ENCODE measurements around the gene CEP152.

CEP152 gene

GRCh38 chr15:48825075-48825474 is 14.2 kb upstream of the CEP152 start:
- no peaks in the 10 kb centered on the region for H3K36me3 ChIP-seq (replicated peaks; ENCODE audit: insufficient read depth, low read length)
- no peaks in the 10 kb centered on the region for H3K27me3 ChIP-seq (replicated peaks; ENCODE audit: insufficient read depth, low read length)
- no peak overlapping the region for H2AFZ ChIP-seq (ENCODE audit: low read length)
- H3K9ac ChIP-seq (ENCODE audit: low read length) = no peak overlapping the region
- H3K4me3 ChIP-seq (ENCODE audit: low read length) = no peak overlapping the region
- H3K27ac ChIP-seq (ENCODE audit: low read length) = no peak overlapping the region
- H3K9me3 ChIP-seq (replicated peaks; ENCODE audit: insufficient read depth, low read length) = no peaks in the 10 kb centered on the region
- no peaks in the 10 kb centered on the region for H3K4me1 ChIP-seq (ENCODE audit: low read length)
- H3F3A ChIP-seq (ENCODE audit: insufficient read depth, low read length) = no peaks in the 10 kb centered on the region
- H3K9me2 ChIP-seq (replicated peaks; ENCODE audit: insufficient read depth, low read length) = no peaks in the 10 kb centered on the region
- H4K20me1 ChIP-seq (ENCODE audit: insufficient read depth, low read length) = no peaks in the 10 kb centered on the region
- no peak for TF ChIP-seq EZH2phosphoT487 (IDR thresholded peaks at IDR 0.05; ENCODE audit: low read length)
- no peak for TF ChIP-seq EZH2 (optimal IDR thresholded peaks at IDR 0.05; ENCODE audit: low read depth, low read length)
- no peak for TF ChIP-seq CTCF (IDR thresholded peaks at IDR 0.05; ENCODE audit: low read length)
- no peak for DNase-seq
- H3K79me2 ChIP-seq (ENCODE audit: low read length) = no peaks in the 10 kb centered on the region
- no peak overlapping the region for H3K4me2 ChIP-seq (ENCODE audit: low read depth, low read length)

- H4K20me1 ChIP-seq (ENCODE audit: insufficient read depth, low read length) = no peaks in the 10 kb centered on the region
- no peaks in the 10 kb centered on the region for H3K36me3 ChIP-seq (replicated peaks; ENCODE audit: insufficient read depth, low read length)
- TF ChIP-seq EZH2phosphoT487 (IDR thresholded peaks at IDR 0.05; ENCODE audit: low read length) (no peak), EZH2 (optimal IDR thresholded peaks at IDR 0.05; ENCODE audit: low read depth, low read length) (no peak), CTCF (IDR thresholded peaks at IDR 0.05; ENCODE audit: low read length) (no peak)
- H3F3A ChIP-seq (ENCODE audit: insufficient read depth, low read length) = no peaks in the 10 kb centered on the region
- DNase-seq = no peak
- H3K9me2 ChIP-seq (replicated peaks; ENCODE audit: insufficient read depth, low read length) = no peaks in the 10 kb centered on the region
- no peak overlapping the region for H2AFZ ChIP-seq (ENCODE audit: low read length)
- no peak overlapping the region for H3K9ac ChIP-seq (ENCODE audit: low read length)
- H3K27ac ChIP-seq (ENCODE audit: low read length) = no peak overlapping the region
- no peaks in the 10 kb centered on the region for H3K9me3 ChIP-seq (replicated peaks; ENCODE audit: insufficient read depth, low read length)
- no peaks in the 10 kb centered on the region for H3K27me3 ChIP-seq (replicated peaks; ENCODE audit: insufficient read depth, low read length)
- H3K4me3 ChIP-seq (ENCODE audit: low read length) = no peak overlapping the region
- H3K4me2 ChIP-seq (ENCODE audit: low read depth, low read length) = no peak overlapping the region
- no peaks in the 10 kb centered on the region for H3K4me1 ChIP-seq (ENCODE audit: low read length)
- no peaks in the 10 kb centered on the region for H3K79me2 ChIP-seq (ENCODE audit: low read length)
These were observed 12.8 kb upstream of the CEP152 start for GRCh38 chr15:48823706-48824105.

GRCh38 chr15:48823237-48823636 is 12.4 kb upstream of the CEP152 start:
- H3K4me2 ChIP-seq (ENCODE audit: low read depth, low read length) = no peak overlapping the region
- H3F3A ChIP-seq (ENCODE audit: insufficient read depth, low read length) = no peaks in the 10 kb centered on the region
- H3K27ac ChIP-seq (ENCODE audit: low read length) = no peak overlapping the region
- H3K79me2 ChIP-seq (ENCODE audit: low read length) = no peaks in the 10 kb centered on the region
- no peaks in the 10 kb centered on the region for H3K36me3 ChIP-seq (replicated peaks; ENCODE audit: insufficient read depth, low read length)
- H2AFZ ChIP-seq (ENCODE audit: low read length) = no peak overlapping the region
- H4K20me1 ChIP-seq (ENCODE audit: insufficient read depth, low read length) = no peaks in the 10 kb centered on the region
- no peaks in the 10 kb centered on the region for H3K27me3 ChIP-seq (replicated peaks; ENCODE audit: insufficient read depth, low read length)
- no peak for DNase-seq
- H3K4me3 ChIP-seq (ENCODE audit: low read length) = no peak overlapping the region
- TF ChIP-seq EZH2 (optimal IDR thresholded peaks at IDR 0.05; ENCODE audit: low read depth, low read length) (no peak), CTCF (IDR thresholded peaks at IDR 0.05; ENCODE audit: low read length) (no peak), EZH2phosphoT487 (IDR thresholded peaks at IDR 0.05; ENCODE audit: low read length) (no peak)
- no peaks in the 10 kb centered on the region for H3K4me1 ChIP-seq (ENCODE audit: low read length)
- H3K9me2 ChIP-seq (replicated peaks; ENCODE audit: insufficient read depth, low read length) = no peaks in the 10 kb centered on the region
- H3K9me3 ChIP-seq (replicated peaks; ENCODE audit: insufficient read depth, low read length) = no peaks in the 10 kb centered on the region
- no peak overlapping the region for H3K9ac ChIP-seq (ENCODE audit: low read length)

Measured in MM.1S (cell line).